CD4-positive, alpha-beta T cell treated with Interleukin-12 subunit alpha and Interleukin-12 subunit beta, for 1 hour (primary cell): ENCODE results near the gene WNT1.

Experiments used
- DNase-seq: peaks from one replicate; pipeline ENCODE4 v3.0.0-alpha.2; 2020

Gene WNT1

DNA sequence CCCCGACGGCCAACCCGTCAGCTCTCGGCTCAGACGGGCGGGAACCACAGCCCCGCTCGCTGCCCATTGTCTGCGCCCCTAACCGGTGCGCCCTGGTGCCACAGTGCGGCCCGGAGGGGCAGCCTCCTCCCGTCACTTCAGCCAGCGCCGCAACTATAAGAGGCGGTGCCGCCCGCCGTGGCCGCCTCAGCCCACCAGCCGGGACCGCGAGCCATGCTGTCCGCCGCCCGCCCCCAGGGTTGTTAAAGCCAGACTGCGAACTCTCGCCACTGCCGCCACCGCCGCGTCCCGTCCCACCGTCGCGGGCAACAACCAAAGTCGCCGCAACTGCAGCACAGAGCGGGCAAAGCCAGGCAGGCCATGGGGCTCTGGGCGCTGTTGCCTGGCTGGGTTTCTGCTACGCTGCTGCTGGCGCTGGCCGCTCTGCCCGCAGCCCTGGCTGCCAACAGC is at the start of gene WNT1:
WNT1 (plus strand) TSS at position 32 of the 450 bp plus-strand sequence; CDS start at position 361, 329 bp downstream.
- DNase-seq = no peak

DNA sequence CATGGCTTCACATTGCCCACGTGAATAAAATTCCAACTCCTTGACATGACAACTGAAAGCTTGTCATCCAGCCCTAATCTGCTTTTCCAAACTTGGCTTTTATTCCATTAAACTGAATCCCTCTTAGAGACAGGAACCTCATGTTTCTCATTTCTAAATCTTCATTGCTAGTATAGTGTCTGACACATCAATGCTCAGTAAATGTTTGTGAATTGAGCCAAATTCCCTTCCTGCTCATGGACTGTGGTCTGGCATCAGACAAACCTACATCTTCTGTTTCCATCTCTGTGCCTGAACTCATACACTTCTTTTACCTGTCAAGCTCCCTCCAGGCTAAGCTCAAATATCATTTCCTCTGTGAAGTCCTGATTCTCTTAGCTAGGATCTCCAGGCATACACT is 48.6 kb upstream of the WNT1 start:
- no peak for DNase-seq

DNA sequence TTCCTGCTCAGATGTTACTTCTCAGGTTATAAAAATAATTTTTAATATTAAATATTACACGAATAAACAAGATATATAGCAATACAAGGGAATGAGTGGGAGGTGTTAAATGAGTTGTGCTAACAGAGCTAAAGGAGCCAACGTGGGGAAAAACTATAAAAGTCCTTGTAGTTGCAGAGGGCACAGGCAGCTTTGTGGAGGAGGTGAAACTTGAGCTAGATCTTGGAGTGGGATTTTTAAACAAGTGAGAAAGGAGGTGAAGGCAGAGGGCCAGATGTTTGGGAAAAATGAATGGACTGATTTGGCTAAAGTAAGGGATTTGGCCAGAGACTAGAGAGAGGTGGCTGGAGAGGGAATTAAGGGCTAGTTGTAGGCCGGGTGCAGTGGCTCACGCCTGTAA is 47.6 kb upstream of the WNT1 start:
- DNase-seq = no peak

DNA sequence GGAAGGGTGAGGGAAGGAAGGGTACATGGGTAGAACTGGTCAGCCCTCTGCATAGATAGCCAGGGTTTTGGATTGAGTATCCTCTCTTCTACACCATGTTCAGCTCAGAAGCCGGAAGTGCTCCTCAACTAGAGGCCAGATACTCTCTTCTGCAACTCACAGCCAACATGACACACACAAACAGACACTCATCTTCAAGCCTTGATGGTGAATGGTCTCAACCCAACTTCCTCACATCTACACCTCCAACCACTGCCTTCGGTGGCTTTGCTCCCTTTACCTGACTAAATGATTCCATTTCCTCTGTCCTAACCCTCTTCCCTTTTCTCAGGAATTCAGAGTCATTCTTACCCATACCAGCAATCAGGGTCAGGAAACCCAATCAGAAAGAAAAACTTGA is 45.2 kb upstream of the WNT1 start:
- peak; percentile 31 for DNase-seq

DNA sequence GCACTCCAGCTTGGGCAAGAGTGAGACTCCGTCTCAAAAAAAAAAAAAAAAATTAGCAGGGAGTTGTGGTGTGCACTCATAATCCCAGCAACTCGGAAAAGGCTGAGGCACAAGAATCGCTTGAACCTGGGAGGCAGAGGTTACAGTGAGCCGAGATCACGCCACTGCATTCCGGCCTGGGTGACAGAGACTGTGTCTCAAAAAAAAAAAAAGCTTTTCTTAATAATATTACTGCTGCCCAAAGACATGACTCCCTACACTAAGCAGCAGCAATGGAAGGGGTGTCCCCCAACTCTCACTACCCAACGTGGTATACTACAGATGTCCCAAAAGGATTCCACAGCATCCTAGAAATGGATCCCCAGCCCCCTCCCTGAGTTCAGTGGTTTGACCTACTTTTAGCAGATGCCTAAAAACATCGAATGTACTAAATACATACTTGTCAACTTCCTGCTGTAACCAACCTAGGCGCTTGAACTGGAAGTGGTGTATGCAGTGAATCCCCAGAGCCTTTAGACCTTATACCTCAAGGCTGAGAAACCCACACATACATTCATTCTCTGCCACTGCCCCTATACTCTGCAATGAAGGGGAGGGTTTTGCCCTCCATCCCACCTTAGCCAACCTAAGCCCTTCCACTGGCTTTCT is 44.3 kb upstream of the WNT1 start:
- peak; percentile 73 for DNase-seq

DNA sequence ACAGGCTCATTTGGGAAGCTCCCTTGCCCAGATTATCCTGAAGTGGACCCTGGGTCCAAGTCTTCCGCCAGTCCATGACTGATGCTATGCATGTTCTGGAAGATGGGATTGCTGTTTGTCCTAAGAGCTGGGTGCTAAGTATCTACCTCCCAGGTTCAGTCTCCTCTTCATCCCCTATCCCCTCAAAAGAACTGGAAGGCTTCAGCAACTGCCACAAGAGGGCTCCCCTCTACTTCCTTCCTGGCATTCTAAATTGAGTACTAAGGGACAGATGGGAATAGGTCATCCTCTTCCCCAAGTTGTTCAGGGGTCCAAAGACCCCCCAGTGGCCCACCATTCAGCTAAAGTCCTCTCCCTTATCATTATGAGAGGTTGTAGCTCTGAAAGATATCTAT is 43.8 kb upstream of the WNT1 start:
- DNase-seq = peak; percentile 27

DNA sequence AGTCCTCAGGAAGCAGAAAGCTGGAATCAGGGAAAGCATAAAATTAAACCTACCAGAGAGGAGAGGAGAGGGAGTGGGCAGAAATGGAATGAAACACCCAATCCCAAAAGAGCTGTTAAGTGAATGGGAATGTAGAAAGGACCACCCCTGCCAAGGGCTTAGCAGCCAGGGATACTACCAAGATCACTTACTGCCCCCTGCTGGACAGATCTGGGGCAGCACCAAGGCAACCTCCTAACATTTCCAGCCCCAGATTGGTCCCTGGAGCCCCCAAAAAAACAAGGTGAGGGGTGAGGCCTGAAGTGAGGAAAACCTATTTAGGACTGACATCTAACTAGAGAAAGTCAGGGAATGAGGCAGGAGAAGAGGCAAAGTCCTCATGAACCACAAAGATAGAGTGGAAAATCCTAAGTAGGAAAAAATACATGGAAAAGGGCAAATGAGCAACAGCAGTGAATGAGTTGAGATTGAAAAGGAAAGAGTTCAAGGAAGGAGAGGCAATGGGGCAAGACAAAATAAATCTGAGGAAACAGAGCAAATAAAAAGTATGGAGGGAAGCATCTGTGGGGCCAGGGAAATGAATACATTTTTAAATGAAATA is 41.6 kb upstream of the WNT1 start:
- peak; percentile 85 for DNase-seq

DNA sequence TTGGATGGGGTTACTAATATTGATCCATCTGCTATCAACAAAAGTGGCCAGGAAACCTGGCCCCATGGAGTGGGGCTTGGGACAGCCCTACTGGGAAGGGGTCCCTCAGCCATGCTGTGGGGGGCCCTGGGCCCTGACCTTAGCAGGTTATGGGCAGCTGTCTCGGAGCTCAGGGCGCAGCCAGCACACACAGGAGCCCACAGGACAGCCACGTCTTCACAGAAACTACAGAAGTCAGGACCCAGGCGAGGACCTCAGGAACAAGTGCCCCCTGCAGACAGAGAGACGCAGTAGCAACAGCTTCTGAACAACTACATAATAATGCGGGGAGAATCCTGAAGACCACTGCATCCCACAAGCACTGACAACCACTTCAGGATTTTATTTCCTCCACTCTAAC is 41.0 kb upstream of the WNT1 start:
- no peak for DNase-seq

DNA sequence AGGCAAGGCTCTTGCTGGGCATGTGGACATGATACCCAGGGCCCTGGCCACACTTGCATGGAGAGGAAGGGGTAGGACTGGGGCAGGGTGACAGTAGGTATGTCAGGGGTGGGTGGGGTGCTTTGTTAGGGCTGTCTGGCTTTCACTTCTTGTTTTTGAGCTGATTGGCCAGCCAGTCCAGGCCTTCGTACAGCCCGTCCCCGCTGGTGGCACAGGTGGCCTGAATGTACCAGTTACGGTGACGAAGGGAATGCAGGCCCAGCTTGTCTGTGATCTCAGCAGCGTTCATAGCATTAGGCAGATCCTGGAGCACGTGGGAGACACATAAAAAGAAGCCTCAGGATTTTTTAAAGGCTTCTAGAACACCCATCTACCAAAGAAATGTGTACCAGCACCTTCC is 39.3 kb upstream of the WNT1 start:
- DNase-seq = no peak

DNA sequence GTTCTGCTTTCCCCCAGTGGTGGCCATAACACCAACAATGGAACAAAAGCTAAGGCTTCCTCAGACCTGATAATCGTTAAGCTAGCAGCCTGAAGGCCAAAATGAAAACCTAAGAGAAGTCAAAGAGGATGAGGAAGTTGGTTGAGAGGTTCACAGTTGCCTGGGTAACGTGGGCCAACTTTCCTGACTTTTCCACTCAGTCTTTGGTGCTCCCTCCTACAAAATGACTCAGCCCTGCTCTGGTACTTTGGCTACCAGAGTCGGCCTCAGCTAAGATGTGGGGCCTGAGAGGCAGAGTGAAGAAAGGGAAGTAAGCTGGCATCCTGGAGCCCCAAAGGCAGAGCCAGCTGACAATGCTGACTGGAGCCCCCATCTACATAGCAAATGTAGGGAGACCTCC is 37.9 kb upstream of the WNT1 start:
- DNase-seq = no peak

DNA sequence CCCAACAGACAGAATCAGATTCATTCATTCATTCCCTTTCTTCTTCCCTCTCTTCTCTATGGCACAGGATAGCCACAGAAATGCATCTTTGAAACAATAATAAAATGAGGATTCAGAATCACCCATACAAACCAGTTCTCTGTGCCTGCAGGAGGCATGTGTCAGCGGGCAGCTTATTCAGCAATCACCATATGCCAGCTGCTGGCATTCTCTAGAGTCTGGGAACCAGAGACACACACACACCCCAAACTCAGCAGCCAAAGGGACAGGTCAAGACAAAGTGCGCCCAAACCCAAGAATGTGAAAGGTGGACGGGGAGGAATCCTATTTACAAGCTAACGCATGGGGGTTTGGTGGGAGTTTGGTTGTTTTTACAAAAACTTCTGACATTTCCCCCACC is 34.9 kb upstream of the WNT1 start:
- no peak for DNase-seq

DNA sequence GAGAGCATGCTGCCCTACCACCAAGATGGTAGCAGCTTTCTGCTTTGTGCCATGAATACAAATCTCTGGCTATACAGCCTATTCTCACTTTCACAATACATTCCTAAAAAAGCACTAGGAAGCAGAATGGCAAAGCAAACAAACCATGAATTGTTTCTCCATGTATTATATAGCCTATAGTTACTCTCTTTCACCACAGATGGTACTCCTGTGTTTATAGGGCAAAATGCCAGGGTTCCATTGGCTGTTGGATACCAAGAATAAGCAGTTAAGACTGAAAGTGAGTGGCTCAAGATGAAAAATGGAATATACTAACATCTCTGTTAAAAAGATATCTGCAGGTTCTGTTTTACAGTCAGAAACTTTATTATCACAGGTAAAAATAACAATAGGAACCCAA is 31.9 kb upstream of the WNT1 start:
- DNase-seq = no peak

DNA sequence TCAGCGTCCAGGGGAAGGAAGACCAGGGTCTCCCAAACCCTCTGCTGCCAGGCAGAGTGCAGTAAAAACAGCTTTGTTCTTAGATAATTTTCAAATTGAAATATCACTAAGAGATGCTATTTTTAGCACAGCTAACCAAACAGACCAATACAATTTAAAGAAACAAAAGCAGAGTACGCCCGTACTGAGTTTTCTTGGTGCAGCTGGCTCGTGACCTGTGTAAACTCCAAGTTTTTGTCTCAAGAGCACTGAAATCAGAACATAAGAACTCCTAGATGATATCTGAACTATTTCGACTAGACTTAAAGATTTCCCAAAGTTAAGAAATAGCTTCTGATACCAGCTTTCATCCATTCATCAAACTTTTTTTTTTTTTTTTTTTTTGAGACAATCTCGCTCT is 31.2 kb upstream of the WNT1 start:
- no peak for DNase-seq

DNA sequence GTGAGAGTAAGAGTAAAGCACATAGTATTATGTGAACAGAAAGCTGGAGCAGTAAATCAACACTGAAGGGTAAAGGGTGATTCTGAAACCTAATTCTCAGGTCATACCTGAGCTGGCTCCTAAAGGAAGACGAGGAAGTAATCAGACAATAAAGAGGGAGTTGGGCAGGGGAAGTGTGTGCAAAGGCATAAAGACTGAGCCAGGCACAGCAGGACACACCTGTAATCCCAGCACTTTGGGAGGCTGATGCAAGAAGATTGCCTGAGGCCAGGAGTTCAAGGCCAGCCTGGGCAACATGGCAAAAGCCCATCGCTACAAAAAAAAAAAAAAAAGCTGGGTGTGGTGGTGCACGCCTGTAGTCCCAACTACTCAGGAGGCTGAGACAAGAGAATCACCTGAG is 30.4 kb upstream of the WNT1 start:
- DNase-seq = no peak

DNA sequence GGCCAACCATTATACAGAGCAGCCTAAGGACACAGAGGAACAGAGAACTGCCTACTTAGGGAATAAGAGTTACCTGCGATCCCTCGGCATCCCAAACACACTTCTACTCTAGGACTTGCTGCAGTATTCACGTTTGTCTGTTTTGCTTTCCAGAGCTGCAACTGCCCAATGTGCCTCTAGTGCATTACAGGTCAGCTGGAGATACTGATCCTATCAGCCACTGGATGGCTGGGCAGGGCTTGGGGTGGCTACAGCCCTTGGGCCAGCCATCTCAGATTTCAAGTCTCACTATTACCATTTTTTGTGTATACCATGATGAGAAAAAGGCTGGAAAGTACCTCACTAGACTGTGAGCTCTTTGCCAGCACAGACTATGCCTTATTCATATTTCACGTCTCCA is 25.4 kb upstream of the WNT1 start:
- no peak for DNase-seq

DNA sequence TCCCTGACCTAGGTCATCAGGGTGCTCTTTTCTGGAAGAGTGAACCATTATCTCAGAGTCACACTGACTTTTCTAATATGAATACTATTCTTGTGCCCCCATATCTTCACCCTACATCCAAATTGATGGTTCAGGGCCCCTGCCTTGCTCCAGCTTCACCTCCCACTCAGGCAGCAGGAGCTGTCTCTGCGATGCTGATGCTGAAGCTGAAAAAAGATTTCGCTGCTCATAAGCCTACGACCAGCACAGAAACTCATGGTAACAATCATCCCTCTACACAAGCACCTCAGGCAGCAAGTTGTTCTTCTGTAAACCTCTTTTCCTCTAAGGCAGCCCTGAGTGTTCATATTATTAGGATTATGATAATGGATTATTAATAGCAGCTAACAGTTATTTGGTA is 24.1 kb upstream of the WNT1 start:
- no peak for DNase-seq

DNA sequence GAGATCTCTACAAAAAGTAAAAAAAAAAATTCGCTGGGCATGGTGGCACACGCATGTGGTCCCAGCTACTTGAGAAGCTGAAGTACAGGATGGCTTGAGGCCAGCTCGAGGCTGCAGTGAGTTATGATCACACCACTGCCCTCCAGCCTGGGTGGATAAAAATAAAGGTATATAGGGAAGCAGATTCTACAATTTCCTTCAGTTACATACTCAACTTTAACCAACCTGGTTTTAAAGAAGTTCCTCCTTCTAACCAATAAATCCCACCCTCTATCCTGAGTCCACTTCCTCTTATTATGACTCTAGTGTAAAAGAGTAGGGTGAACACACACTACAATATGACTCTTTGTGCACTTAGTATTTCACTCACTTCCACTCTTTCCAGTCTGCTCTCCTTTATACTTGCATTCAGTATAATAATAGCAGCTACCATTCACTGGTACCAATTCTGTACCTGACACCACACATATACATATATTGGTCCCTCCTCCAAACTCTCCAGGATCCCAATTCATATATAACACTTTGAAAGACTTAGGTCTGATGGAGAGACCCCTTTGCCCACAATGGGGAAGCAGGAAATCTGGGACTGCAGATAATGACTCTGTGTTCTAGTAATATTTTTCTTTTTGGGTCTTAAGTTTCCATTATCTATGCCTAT is 23.2 kb upstream of the WNT1 start:
- no peak for DNase-seq

DNA sequence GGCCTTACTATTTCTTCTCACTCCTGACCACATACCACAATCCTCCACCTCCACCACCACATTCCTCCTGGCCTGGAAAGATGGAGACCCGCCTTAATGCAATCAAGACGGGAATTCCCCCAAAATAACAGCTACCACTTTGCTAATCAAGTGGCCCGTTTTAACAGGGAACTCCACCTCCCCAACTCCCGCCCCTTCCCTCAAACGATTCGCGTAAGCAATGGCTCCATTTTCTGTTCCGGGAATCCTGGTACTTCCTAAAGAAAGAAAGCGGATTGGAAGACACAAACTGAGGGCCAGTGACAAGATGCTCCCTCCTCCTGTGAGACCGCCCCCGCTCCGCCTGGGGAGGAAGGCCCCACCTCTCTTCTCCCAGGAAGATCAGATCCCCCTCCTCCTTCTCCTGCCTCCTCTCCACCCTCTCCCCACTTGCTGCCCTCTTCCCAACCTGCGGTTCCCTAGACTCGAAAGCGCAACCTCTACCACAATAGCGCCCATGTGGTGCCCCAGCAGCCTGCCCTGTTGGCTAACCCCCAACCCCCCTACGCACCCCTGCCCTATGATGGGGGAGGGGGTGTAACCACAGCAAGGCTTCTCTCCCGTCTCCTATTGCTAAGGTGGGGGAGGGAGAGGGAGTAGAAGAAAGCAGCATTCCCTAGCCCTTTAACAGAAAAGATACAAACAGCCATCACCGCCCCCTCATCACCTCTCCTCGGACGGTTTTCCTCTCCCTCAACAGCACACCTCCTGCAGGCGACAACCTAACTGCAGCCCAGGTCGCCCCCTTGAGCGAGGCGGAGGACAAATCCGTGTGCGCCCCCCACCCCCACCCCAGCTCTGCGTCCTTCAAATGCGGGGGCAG is 21.6 kb upstream of the WNT1 start:
- peak; percentile 44 for DNase-seq

DNA sequence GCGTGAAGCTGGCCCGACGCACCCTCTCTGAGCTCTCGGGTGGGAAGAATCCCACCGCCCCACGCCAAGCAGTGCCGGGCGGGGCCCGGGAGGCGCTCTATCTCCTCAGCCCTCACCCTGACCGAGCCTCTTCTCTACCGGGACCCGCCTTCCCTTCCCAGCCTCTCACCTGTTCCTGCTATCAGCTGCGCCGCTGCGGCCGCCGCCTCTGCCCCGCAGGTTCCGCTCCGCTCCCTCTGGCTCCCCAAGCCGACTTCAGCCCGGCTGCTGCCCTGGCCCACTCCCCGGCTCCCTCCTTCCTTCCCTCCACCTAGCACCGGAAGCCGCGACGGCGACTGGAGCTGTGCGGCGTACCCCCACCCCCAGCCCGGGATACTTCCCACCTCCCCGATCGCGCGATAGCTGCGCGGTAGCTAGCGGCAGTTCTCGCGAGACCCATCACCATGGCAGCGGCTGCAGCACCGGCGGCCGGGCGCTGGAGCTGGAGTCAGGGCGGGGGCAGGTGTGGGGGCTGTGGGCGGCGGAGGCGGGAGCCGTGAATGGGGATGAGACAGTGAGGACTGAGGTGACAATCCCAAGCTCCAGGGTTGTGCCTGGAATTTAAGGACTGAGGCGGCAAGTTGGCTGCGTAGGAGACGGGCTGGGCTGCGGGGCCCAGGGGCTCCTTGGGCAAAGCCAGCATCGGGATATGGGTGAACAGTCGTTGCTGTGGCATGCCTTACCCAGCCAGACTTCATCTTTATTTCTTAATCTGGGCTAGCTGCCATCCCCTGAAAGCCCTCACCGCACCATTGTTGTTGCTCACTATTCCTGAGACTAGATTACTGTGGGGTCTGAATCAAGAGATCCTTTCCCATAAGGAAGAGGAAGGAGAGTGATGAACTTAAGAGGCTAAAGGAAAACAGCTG is 20.7 kb upstream of the WNT1 start, which contains the start of gene ARF3:
ARF3 (minus strand) TSS at position 347 of the 908 bp plus-strand sequence. CDS start 16,392 bp downstream, outside the sequence.
- peak; percentile 93 for DNase-seq

DNA sequence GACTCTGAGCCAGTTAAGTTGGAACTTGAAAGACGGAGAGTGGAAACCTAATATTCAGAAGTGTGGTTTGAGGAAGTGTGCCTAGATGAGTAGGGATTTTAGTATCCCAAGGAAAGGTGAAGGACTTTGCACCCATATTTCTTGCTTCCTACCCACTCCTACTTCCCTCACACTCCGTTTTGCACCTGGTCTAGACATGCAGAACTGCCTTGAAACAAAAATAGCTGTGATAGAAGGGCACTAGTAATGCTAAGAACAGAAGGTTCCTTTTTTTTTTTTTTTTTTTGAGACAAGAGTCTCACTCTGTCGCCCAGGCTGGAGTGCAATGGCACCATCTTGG is 20.1 kb upstream of the WNT1 start:
- no peak for DNase-seq

DNA sequence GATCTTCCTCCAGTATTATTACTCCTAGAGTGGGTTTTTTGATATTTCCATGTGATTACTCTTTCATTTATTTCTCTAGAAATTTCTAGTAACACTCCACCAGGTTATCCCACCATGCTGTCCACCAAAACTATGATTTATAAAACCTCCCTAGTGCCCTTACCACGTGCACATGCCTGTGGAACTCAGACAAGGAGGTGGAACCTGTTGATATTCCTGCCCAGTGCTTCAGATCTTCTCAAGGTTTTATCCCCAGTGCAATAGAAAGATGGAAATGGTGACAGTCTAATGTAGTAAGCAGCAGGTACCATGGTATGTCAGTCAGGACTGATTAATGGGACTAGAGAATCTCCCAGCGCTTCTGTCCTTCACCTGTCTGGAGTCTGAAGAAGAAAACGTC is 17.3 kb upstream of the WNT1 start:
- DNase-seq = no peak

DNA sequence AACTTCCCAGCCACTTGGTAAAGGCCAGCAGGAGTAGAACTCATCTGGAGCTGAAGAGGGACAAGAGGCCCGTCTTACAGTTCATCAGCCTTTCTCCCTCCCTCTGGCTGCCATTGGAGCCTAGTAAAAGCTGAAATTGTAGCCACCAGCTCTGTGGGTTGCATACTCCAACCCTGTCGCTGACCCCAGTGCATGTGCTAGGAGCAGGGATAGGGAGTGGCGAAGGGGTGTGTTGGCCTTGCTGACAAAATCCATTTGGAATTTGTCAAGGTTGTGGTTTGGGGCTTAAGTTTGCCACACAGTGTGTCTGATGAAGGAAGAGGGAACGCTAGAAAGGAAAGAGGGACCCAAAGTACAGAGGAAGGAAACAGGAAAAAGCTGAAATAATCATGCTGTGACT is 16.8 kb upstream of the WNT1 start:
- DNase-seq = no peak
